Urinary bladder (tissue), 4 donors: ENCODE results near the gene LSP1. TPM values are rescaled to one million over a fixed set of nuclear protein-coding genes. Genes with fewer than 3 reads are reported as not detected.
A peak's percentile ranks its signal among the peaks of the same experiment; 100 is the strongest.

Source experiments
- DNase-seq: peaks from one replicate; pipeline ENCODE4 v3.0.0-alpha.2; 2015; ENCODE audit errors: extremely low spot score
- H3K27ac ChIP-seq: one replicate; pipeline ENCODE4 v1.5.1; 2013; ENCODE audit warnings: low read depth, mild to moderate bottlenecking, moderate library complexity
- H3K36me3 ChIP-seq: one replicate; pipeline ENCODE4 v1.6.1; 2013; ENCODE audit warnings: mild to moderate bottlenecking, moderate library complexity; ENCODE audit not compliant: insufficient read depth
- H3K4me1 ChIP-seq: one replicate; pipeline ENCODE4 v1.6.1; 2013; ENCODE audit warnings: mild to moderate bottlenecking, moderate library complexity; ENCODE audit not compliant: insufficient read depth
- H3K4me3 ChIP-seq: one replicate; pipeline ENCODE4 v1.5.1; 2013; ENCODE audit warnings: low read depth, low read length
- WGBS: extraction: QIAGEN DNeasy Blood & Tissue Kit; methylation state at CpG from one replicate; pipeline ENCODE4 v1.1.7; 2013; 5-methylcytosine and 5-hydroxymethylcytosine counted together
- polyA plus RNA-seq: library from polyadenylated mRNA; stranded (reverse); fragments of 200-250 nt; gene quantifications from one replicate; pipeline ENCODE4 v1.2.3, GENCODE V29; 2013
- total RNA-seq: library from RNA; depleted of rRNA; stranded (reverse); fragments of >200 nt; gene quantifications from one replicate; pipeline ENCODE4 v1.2.3, GENCODE V29; 2014
- donor health status: healthy with polysubstance abuse.
- donor health status: healthy.

LSP1 gene
- total and polyA plus RNA-seq, 2 donors, result 50.7 to 160 TPM

GRCh38 chr11:1863352-1864216 lies 10.7 kb downstream of the LSP1 start:
- DNase-seq, result no peak
- 18% methylated on average over 27 of the region's 27 CpGs for WGBS
- no peaks in the 10 kb centered on the region for H3K36me3 ChIP-seq
- peak overlapping the region; percentile 27 for H3K4me3 ChIP-seq
- H3K4me1 ChIP-seq, result no peaks in the 10 kb centered on the region
- peak overlapping the region; percentile 93 for H3K27ac ChIP-seq

- peak overlapping the region; percentile 27 for H3K4me3 ChIP-seq
- H3K4me1 ChIP-seq, result no peaks in the 10 kb centered on the region
- H3K36me3 ChIP-seq, result no peaks in the 10 kb centered on the region
- DNase-seq, result no peak
- WGBS, result 25% methylated on average over 18 of the region's 18 CpGs
- H3K27ac ChIP-seq, result peak overlapping the region; percentile 93
These were observed 11.3 kb downstream of the LSP1 start for GRCh38 chr11:1864231-1864630.

GRCh38 chr11:1864831-1865665 lies 12.2 kb downstream of the LSP1 start:
- Histone ChIP-seq H3K4me3 (peak overlapping the region; percentile 27), H3K27ac (peak overlapping the region; percentile 93), H3K4me1 (no peaks in the 10 kb centered on the region), H3K36me3 (no peaks in the 10 kb centered on the region)
- DNase-seq, result no peak
- 61% methylated on average over 30 of the region's 30 CpGs for WGBS

GRCh38 chr11:1866226-1866625 lies 13.3 kb downstream of the LSP1 start:
- H3K4me3 ChIP-seq, result no peak overlapping the region
- H3K4me1 ChIP-seq, result no peaks in the 10 kb centered on the region
- peak overlapping the region; percentile 38 for H3K27ac ChIP-seq
- H3K36me3 ChIP-seq, result no peaks in the 10 kb centered on the region
- WGBS, result 87% methylated on average over 8 of the region's 8 CpGs
- no peak for DNase-seq

- no peak overlapping the region for H3K27ac ChIP-seq
- 68% methylated on average over 15 of the region's 15 CpGs for WGBS
- no peak overlapping the region for H3K4me3 ChIP-seq
- H3K4me1 ChIP-seq, result no peaks in the 10 kb centered on the region
- DNase-seq, result no peak
- no peaks in the 10 kb centered on the region for H3K36me3 ChIP-seq
These were observed 13.9 kb downstream of the LSP1 start for GRCh38 chr11:1866776-1867175.

- WGBS, result 80% methylated on average over 8 of the region's 8 CpGs
- H3K4me1 ChIP-seq, result no peaks in the 10 kb centered on the region
- no peak for DNase-seq
- H3K36me3 ChIP-seq, result no peaks in the 10 kb centered on the region
- peak overlapping the region; percentile 2 for H3K27ac ChIP-seq
- no peak overlapping the region for H3K4me3 ChIP-seq
These were observed 14.5 kb downstream of the LSP1 start for GRCh38 chr11:1867381-1867780.

- peak overlapping the region; percentile 62 for H3K4me3 ChIP-seq
- WGBS, result 73% methylated on average over 14 of the region's 14 CpGs
- peak overlapping the region; percentile 63 for H3K27ac ChIP-seq
- H3K36me3 ChIP-seq, result no peaks in the 10 kb centered on the region
- DNase-seq, result no peak
- no peaks in the 10 kb centered on the region for H3K4me1 ChIP-seq
These were observed 15.3 kb downstream of the LSP1 start for GRCh38 chr11:1868056-1868635.

- Histone ChIP-seq H3K36me3 (no peaks in the 10 kb centered on the region), H3K4me3 (peak overlapping the region; percentile 62), H3K4me1 (no peaks in the 10 kb centered on the region), H3K27ac (peak overlapping the region; percentile 87)
- WGBS, result 59% methylated on average over 25 of the region's 25 CpGs
- no peak for DNase-seq
These were observed 15.9 kb downstream of the LSP1 start for GRCh38 chr11:1868636-1869291.

GRCh38 chr11:1869427-1870325 lies 16.8 kb downstream of the LSP1 start:
- peak overlapping the region; percentile 87 for H3K27ac ChIP-seq
- no peak for DNase-seq
- no peaks in the 10 kb centered on the region for H3K36me3 ChIP-seq
- H3K4me3 ChIP-seq, result peak overlapping the region; percentile 62
- H3K4me1 ChIP-seq, result no peaks in the 10 kb centered on the region
- 59% methylated on average over 34 of the region's 34 CpGs for WGBS

GRCh38 chr11:1870326-1870696 lies 17.4 kb downstream of the LSP1 start:
- H3K27ac ChIP-seq, result peak overlapping the region; percentile 87

GRCh38 chr11:1870721-1871466 lies 18.0 kb downstream of the LSP1 start:
- Histone ChIP-seq H3K36me3 (no peaks in the 10 kb centered on the region), H3K4me1 (no peaks in the 10 kb centered on the region), H3K27ac (peak overlapping the region; percentile 87), H3K4me3 (peak overlapping the region; percentile 62)
- no peak for DNase-seq
- 35% methylated on average over 50 of the region's 50 CpGs for WGBS

More at GRCh38 chr11:1870326-1870696, 17.4 kb downstream of the LSP1 start:
- Histone ChIP-seq H3K4me1 (no peaks in the 10 kb centered on the region), H3K4me3 (peak overlapping the region; percentile 62), H3K36me3 (no peaks in the 10 kb centered on the region)
- DNase-seq, result no peak
- 54% methylated on average over 12 of the region's 12 CpGs for WGBS

- peak overlapping the region; percentile 62 for H3K4me3 ChIP-seq
- DNase-seq, result no peak
- H3K36me3 ChIP-seq, result no peaks in the 10 kb centered on the region
- no peaks in the 10 kb centered on the region for H3K4me1 ChIP-seq
- WGBS, result 74% methylated on average over 15 of the region's 15 CpGs
- peak overlapping the region; percentile 87 for H3K27ac ChIP-seq
These were observed 18.6 kb downstream of the LSP1 start for GRCh38 chr11:1871531-1871930.
